Measurements from ENCODE around the gene ASIC2.

DNA sequence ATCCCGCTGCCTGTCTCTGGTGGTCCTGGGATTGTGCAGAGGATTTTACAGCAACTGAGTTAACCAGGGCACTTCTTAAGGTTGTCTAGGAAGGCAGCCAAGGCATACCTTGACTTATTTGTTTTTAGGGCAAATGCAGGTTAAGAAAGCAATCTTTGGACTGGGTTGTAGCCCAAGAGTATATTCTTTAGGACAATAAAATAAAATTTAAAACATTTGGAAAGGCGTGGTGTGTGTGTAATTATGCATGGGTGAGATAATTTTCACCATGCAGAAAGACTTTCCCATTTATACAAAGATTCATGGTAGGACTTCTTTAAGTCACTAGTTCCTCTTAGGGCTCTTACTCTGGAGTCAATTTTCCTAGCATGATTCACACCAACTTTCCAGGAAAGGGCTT, 208.3 kb downstream of the ASIC2 start:
- TF ChIP-seq CTCF (IDR thresholded peaks at IDR 0.05 in 8 of 11, conservative IDR thresholded peaks at IDR 0.05 in 3 of 11) (no peak), POLR2AphosphoS5 (IDR thresholded peaks at IDR 0.05) (no peak), POLR2A (IDR thresholded peaks at IDR 0.05) (no peak)
